HepG2 (cell line): ENCODE data around the gene METTL15.

Experiments used
- CTCF ChIP-seq: sonication (generic); formaldehyde crosslinking; IDR thresholded peaks from 2 replicates; pipeline ENCODE4 v1.5.0; 2020; ENCODE audit warnings: mild to moderate bottlenecking, missing genetic modification reagents, moderate library complexity
- ETV5 ChIP-seq: IDR thresholded peaks from 2 replicates; pipeline ENCODE4 v1.6.1; 2018; ENCODE audit warnings: missing biosample characterization, missing genetic modification reagents, inconsistent platforms, borderline replicate concordance
- HCFC1 ChIP-seq: fragments of 150-350 bp; IDR thresholded peaks from 2 replicates; pipeline ENCODE4 v1.6.1; 2014; ENCODE audit warnings: low read depth, low read length
- HOXA7 ChIP-seq: sonication (generic); formaldehyde crosslinking; IDR thresholded peaks from 2 replicates; pipeline ENCODE4 v1.8.1; 2022; ENCODE audit warnings: mild to moderate bottlenecking, missing genetic modification reagents, moderate library complexity
- TCF12 ChIP-seq, 2 experiments: fragments of 450-650 bp in 1 of 2; sonication (generic) in 1 of 2; formaldehyde crosslinking in 1 of 2; IDR thresholded peaks; 2 replicates each; pipeline versions ENCODE4 v1.6.1 to v1.8.0; 2017 to 2022; ENCODE audit warnings: antibody characterized with exemption in 1 of 2, mild to moderate bottlenecking in 1 of 2, missing genetic modification reagents in 1 of 2, moderate library complexity in 1 of 2
- ZNF101 ChIP-seq: sonication (generic); formaldehyde crosslinking; IDR thresholded peaks from 2 replicates; pipeline ENCODE4 v1.4.0; 2020; ENCODE audit warnings: mild to moderate bottlenecking, low read depth, missing genetic modification reagents, borderline replicate concordance
- ZNF121 ChIP-seq: sonication (generic); formaldehyde crosslinking; IDR thresholded peaks from 2 replicates; pipeline ENCODE4 v1.5.0; 2020; ENCODE audit warnings: mild to moderate bottlenecking, missing genetic modification reagents
- ZNF34 ChIP-seq: sonication (generic); formaldehyde crosslinking; IDR thresholded peaks from 2 replicates; pipeline ENCODE4 v1.4.0; 2020; ENCODE audit warnings: mild to moderate bottlenecking, missing genetic modification reagents, borderline replicate concordance

- TF ChIP-seq ZNF101 (no peak), CTCF (CRISPR knock-in tag) (no peak), ZNF34 (no peak), HCFC1 (no peak), ETV5 (CRISPR knock-in tag) (no peak), HOXA7 (CRISPR knock-in tag) (no peak), ZNF121 (CRISPR knock-in tag) (no peak), TCF12 (IDR thresholded peaks at IDR 0.05) (no peak), TCF12 (CRISPR knock-in tag; IDR thresholded peaks at IDR 0.05) (no peak)
Observed at GRCh38 chr11:28350216-28350615, 242.0 kb downstream of the METTL15 start.
